Frontal cortex (tissue), 4 donors: ENCODE data around the gene PPT2. TPM values are rescaled to one million over a fixed set of nuclear protein-coding genes. Genes with fewer than 3 reads are reported as not detected.
A peak's percentile ranks its signal among the peaks of the same experiment; 100 is the strongest.

Source experiments
- DNase-seq, 2 donors: peaks; one replicate each; pipeline ENCODE4 v3.0.0; 2012; ENCODE audit warnings: low spot score in 2 of 2
- FAIRE-seq: peaks from 2 replicates; lab custom pipeline; 2012; peaks lifted over from hg19 to GRCh38; lab: Jason Lieb, UNC
- total RNA-seq: library from RNA; depleted of rRNA; stranded (reverse); fragments of >200 nt; gene quantifications from one replicate; pipeline ENCODE4 v1.2.3, GENCODE V29; 2014
- donor health status: control.
- donor health status: control.
- donor health status: control.

PPT2 gene, protein sequence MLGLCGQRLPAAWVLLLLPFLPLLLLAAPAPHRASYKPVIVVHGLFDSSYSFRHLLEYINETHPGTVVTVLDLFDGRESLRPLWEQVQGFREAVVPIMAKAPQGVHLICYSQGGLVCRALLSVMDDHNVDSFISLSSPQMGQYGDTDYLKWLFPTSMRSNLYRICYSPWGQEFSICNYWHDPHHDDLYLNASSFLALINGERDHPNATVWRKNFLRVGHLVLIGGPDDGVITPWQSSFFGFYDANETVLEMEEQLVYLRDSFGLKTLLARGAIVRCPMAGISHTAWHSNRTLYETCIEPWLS
- total RNA-seq: 9.8 TPM

- FAIRE-seq (no peak), DNase-seq (peak; percentile 84 to 89)
These were observed at the start of gene PPT2 for GRCh38 chr6:32153564-32154513. TSS of gene PPT2 (plus strand) at chr6:32154141. CDS start at chr6:32154595, 454 bp downstream.

GRCh38 chr6:32105433-32105832, 48.5 kb upstream of the PPT2 start:
- FAIRE-seq: no peak
- DNase-seq: no peak

- DNase-seq (no peak), FAIRE-seq (no peak)
These were observed 46.5 kb upstream of the PPT2 start for GRCh38 chr6:32107406-32107805.

DNA sequence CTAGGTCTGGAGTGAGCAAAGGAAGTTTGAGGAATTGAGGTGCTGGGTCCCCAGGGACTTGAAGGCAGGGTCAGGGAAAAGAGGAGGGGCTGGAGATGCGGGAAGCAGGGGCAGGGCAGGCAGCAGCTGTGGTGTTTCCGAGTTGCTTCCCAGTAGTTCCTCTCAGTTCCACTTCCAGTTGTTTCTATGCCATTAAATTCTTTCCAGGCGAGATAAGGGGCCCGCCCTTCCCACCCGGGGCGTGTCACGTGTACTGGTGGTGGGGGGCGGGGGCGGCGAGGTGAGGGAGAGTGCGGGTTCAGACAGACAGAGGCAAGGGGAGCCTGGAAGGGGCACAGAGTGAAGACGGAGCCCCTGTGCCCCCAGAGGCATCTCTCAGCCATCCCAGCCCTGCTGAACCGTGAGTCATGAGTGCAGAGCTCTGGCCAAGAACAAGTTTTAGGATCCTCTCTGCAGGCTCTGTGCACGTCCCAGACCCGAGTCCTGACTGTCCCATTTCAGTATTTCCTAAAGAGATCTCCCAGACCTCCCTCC, 45.8 kb upstream of the PPT2 start:
- FAIRE-seq: no peak
- peak in 1 of 2 donors; percentile 36 for DNase-seq

GRCh38 chr6:32108727-32109113, 45.2 kb upstream of the PPT2 start:
- DNase-seq (no peak), FAIRE-seq (no peak)

GRCh38 chr6:32109114-32109764, 44.7 kb upstream of the PPT2 start, which contains the start of gene TNXB:
TSS of gene TNXB (minus strand) at chr6:32109338. CDS start at chr6:32098198, 11,140 bp downstream.
- DNase-seq (no peak), FAIRE-seq (no peak)

DNA sequence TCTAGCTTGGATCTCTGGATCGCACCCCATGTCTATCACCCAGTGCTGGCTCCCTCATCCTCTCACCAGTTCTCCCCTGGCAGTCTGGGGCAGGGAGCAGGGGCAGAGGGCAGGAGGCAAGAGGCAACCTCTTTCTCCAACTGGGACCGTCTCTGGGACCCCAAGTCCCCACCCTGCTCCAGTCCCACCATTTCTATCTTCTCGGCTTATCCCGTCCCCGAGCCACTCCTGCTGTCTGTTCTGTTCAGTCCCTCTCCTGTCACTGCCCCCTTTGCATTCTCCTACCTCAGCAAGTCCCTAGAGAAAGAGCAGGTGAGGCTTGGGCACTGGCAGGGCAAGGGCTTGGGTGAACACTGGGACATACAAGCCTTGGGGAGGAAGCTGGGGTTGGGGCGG, 44.2 kb upstream of the PPT2 start:
- FAIRE-seq: no peak

DNA sequence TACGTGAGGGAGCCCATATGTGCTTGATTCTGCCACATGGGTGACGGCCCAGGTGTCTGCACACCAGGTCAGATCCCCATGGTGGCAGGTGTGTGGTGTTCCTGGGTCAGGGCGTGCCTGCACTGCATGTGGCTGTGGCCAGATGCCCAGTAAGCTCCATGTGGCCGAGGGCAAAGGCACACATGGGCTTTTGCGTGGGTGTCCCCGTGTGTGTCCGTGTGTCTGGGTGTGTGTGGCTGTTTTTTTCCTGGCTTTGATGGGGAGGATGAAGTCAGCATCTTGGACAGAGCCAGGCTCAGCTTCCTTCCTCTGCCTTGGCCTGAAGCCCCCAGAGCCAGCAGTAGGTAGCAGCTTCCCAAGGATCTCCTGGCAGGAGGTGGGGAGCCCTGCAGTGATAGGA, 43.3 kb upstream of the PPT2 start:
- FAIRE-seq (no peak), DNase-seq (no peak)

More for the DNA sequence above, 44.2 kb upstream of the PPT2 start:
- no peak for DNase-seq

DNA sequence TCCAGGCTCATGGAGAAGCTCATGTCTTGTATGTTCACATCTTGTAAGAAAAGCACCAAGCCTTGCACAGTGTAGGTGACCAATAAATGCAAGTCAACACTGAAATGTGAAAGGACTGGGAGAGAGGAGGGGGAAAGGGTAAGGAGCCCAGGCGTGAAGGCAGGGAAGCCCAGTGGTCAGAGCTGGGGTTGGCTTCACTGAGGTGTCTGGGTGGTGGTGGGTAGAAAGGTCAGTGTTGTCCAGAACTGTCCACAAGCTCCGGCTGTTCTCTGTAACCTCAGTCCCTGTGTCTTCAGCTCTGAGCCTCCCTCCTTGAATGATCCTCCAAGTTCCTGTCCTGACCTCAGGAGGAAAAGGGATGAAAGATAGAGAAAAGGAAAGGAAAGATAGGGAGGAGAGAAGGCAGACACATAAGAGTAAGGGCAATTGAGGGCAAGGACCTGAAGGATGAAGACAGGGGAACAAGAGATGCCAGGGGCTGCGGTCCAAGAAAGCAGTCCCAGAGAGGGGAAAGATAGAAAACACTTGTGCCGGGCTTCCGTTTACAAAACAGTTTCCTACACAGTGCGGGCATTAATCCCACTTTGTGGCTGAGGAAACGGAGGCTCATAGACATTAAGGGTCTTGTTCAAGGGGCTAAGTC, 42.4 kb upstream of the PPT2 start:
- FAIRE-seq: no peak
- no peak for DNase-seq

GRCh38 chr6:32112431-32112980, 41.4 kb upstream of the PPT2 start:
- no peak for FAIRE-seq
- DNase-seq: no peak

DNA sequence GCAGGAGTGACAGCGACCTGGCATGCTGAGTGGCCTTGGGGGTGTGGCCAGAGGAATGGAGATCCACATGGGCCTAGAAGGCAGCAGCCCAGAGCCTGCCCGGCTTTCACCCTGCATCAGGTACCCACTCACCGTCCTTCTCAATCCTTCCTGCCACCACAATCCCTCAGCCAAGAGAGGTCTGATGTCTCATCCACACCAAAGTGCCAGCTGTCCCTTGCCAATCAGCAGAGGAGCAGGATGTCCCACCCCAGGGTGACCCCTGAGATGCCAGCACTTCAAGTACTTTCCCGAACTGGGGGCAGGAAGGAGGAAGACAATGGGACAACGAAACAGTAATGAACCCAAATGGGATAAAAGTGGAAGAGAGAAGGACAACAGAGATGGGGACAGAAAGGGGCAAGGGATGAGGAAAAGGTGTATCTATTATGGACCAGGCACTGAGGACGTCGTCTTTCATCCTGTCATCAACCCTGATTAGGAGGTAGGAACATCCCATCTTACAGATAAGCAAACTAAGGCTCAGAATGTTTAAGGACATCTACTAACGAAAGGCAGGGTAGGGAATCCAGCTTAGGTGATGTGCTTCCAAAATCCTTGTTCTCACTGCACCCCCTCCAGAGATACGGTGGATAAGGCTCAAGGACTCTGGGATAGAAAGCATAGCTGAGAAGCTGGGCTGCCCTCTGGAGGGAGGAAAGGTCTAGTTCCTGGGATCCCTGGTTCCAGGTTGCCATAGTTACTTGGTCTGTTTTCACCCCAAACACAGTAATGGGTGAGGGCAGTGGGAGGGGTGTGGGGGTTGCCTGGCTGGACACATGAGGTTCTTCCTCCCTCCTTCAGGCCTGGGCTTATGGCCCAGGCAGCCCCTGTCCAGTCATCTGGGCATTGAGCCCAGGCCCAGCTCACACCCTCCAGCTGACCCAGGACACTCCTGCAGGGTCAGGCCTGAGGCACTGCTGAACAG, 40.3 kb upstream of the PPT2 start:
- DNase-seq: peak in 1 of 2 donors; percentile 59
- no peak for FAIRE-seq

GRCh38 chr6:32114796-32115195, 39.1 kb upstream of the PPT2 start:
- FAIRE-seq: no peak
- no peak for DNase-seq

GRCh38 chr6:32115623-32116022, 38.3 kb upstream of the PPT2 start:
- FAIRE-seq (no peak), DNase-seq (no peak)

GRCh38 chr6:32116674-32117073, 37.3 kb upstream of the PPT2 start:
- DNase-seq (peak in 1 of 2 donors; percentile 40), FAIRE-seq (no peak)

DNA sequence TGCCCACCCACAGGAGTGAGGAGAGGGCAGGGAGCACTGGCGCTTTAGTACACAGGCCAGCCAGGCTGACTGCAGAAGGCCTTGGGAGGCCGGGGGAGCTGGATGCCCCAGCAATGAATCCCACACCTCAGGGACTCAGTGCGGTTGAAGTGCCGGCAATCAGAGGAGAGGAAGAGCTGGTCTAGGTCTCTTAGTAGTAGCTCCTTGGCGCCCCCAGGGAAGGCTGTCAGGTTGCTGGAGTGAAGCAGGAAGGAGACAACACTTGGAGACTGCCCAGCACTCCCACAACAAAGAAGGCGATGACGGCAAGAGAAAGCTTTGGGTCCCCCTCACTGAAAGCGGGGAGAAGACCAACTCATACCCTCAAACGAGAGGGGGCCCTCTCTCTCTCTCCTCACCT, 36.5 kb upstream of the PPT2 start:
- DNase-seq (no peak), FAIRE-seq (no peak)

- DNase-seq: peak; percentile 65 to 88
- FAIRE-seq: no peak
These were observed 34.9 kb upstream of the PPT2 start for GRCh38 chr6:32118782-32119628.

DNA sequence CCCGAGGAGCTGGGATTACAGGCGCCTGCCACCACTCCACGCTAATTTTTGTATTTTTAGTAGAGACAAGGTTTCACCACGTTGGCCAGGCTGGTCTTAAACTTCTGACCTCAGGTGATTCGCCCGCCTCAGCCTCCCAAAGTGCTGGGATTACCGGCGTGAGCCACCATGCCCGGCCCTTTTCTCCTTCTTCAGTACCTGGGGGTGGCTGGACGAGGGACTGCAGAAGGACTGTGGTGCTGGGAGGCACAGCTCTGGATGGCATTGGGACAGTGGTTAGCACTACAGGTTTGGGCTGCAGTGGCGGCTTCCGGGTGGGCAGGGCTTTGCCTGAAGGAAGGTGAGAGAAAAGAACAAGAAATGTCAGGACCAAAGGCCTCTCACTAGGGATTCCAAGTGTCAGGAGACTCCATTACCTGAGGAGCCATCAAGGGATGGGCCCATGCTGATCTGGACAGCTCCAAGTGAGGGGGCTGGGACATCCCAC, 33.3 kb upstream of the PPT2 start:
- FAIRE-seq: no peak
- no peak for DNase-seq
